Thyroid gland (tissue), 4 donors: Measurements from ENCODE around the gene FOXP1.

ENCODE experiments used
- POLR2A ChIP-seq, 2 donors: fragments of 450-650 bp; IDR thresholded peaks; one replicate each; pipeline ENCODE4 v1.6.1; 2017; ENCODE audit warnings: antibody characterized with exemption in 2 of 2, mild to moderate bottlenecking in 2 of 2, moderate library complexity in 1 of 2
- TF ChIP-seq, protein P1 (sequence below), 6 experiments: fragments of 200-600 bp in 3 of 6; fragments of 450-650 bp in 3 of 6; sonication (generic) in 3 of 6; IDR thresholded peaks; one replicate each; pipeline ENCODE4 v1.5.1; 2016 to 2019; ENCODE audit warnings: antibody characterized with exemption in 6 of 6, mild to moderate bottlenecking in 2 of 6, inconsistent platforms in 1 of 6, moderate library complexity in 1 of 6

DNA sequence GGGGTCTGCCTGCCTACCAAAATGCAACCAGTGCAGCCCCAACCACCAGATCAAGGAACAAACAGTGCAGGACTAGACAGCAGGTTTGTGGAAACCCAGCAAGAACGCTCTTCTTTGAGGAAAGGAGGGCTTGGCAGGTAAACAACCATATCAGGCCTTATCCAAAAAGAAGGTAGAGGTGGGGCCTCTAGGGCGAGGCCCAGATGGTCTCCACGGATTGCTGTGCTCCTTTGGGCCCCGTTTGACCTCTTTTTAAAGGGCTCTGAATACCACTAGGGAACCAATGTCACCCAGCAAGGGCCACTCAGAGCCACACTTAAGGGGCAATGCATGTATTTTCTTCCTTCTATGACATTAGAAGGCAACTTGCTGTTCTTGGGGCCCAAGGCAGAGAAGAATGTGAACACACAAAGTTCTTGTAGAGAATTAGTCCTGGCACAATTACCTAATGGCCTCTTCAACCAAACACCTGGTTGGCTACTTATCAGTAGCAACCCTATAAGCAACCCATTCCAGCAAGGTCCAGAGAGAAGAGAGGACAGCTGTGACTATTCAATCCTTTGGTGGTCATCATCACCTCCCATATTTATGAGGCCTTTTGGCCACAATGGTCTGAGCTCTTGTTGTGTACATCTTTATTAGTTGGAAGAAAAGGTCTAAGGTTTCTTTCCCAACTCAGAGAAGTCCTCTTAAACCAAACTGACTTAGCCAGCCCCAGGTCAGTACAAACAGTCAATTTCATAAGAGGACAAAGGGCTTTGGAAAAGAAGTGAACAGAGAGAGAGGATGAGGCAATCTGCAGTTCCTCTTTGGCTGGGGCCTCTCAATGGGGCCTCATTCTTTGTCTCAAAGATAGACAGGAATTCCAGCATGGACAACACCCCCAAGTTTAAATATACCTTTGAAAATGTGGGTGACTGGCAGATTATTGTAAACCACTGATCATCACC is 36.0 kb downstream of the FOXP1 start:
- TF ChIP-seq, protein P1, sequence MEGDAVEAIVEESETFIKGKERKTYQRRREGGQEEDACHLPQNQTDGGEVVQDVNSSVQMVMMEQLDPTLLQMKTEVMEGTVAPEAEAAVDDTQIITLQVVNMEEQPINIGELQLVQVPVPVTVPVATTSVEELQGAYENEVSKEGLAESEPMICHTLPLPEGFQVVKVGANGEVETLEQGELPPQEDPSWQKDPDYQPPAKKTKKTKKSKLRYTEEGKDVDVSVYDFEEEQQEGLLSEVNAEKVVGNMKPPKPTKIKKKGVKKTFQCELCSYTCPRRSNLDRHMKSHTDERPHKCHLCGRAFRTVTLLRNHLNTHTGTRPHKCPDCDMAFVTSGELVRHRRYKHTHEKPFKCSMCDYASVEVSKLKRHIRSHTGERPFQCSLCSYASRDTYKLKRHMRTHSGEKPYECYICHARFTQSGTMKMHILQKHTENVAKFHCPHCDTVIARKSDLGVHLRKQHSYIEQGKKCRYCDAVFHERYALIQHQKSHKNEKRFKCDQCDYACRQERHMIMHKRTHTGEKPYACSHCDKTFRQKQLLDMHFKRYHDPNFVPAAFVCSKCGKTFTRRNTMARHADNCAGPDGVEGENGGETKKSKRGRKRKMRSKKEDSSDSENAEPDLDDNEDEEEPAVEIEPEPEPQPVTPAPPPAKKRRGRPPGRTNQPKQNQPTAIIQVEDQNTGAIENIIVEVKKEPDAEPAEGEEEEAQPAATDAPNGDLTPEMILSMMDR (IDR thresholded peaks at IDR 0.05): no peak
- no peak for TF ChIP-seq POLR2A (IDR thresholded peaks at IDR 0.05)
